Gastroesophageal sphincter (tissue), 3 donors: ENCODE measurements around the gene CEP112.

Source experiments
- CTCF ChIP-seq, 4 experiments: fragments of 200-600 bp in 2 of 4; fragments of 450-650 bp in 2 of 4; sonication (generic) in 1 of 4; IDR thresholded peaks; one replicate each; pipeline ENCODE4 v1.5.1; 2017 to 2019; ENCODE audit warnings: antibody characterized with exemption in 4 of 4, mild to moderate bottlenecking in 2 of 4, moderate library complexity in 2 of 4
- POLR2A ChIP-seq, 2 donors: fragments of 450-650 bp; IDR thresholded peaks; one replicate each; pipeline ENCODE4 v1.6.1; 2017; ENCODE audit warnings: antibody characterized with exemption in 2 of 2, mild to moderate bottlenecking in 2 of 2, moderate library complexity in 1 of 2

GRCh38 chr17:65741710-65742109 is 450.2 kb downstream of the CEP112 start:
- no peak for TF ChIP-seq CTCF (IDR thresholded peaks at IDR 0.05)
- TF ChIP-seq POLR2A (IDR thresholded peaks at IDR 0.05), result no peak
